ENCODE data around the gene SQSTM1.
"Not testable (repeated sequence)": the region's sequence is repeated elsewhere in the genome, so short reads cannot be mapped to it uniquely, and the experiment has no call there.

SQSTM1 gene

DNA sequence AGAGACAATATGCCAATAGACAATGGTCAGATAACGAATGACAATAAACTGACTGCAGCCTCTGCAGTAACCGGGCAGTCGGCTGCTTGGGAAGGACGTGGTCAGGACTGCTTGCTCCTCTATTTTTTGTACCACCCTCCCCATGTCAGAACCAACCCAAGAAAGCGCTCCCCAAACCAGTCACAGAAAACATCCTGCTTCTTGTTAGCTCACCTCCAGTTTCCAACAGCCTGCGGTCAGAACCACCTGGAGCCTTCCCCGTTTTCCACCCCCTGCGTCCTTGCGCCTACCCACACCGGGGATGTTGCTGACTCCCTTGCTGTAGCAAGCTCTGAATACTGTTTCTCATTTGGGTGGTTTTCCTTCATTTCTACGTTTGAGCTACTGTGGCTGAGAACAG, 39.6 kb downstream of the SQSTM1 start:
- DNase-seq: no peak

- DNase-seq: no peak
Observed at GRCh38 chr5:179862296-179862695, 41.6 kb downstream of the SQSTM1 start.

DNA sequence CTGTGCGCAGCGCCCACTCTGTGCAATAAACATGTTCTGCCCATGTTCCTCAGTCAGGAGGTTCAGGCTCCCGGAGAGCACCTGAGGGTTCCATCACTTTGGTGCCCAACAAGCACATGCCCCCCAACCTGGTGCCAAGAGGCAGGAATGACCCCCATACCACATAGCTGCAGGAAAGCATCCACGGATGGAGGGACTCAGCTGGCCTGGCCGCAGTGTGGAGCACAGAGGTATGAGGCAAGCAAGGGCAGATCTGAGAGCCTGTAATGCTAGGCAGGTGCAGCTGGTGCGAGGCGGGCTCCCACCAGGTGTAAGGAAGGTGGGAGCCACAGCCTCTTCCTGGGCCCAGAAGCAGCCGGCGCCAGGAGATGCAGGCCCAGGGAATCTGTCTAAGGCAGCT, 42.2 kb downstream of the SQSTM1 start:
- no peak for DNase-seq

DNA sequence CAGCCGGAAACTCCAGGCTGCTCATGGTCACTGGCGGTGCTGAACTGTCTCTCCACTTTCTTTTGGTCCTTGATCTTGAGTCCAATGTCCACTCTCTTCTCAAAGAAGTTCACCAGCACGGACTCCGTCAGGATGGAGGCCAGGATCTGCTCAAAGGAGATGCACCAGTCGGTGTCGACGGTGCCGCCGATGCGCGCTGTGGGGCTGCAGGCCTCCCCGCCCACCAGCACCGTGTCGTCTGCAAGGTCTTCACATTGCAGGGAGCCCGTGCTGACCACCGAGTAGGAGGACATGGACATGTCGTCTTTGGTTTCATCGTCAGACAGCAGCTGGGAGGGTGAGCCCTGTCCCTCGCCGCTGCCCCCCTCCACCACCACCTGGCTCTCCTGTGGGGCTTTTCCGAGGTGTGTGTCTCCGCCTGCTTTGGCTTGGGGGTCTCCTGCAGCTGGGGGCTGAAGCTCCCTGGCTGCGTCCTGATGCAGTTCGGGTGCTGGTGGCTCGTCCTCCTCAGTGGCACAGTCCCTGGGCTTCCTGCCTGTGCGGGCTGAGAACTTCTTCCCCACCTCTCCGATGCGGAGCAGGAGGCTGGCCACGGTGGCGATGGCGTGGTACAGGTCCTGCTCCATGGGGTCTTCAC, 42.9 kb downstream of the SQSTM1 start:
- DNase-seq: no peak

DNA sequence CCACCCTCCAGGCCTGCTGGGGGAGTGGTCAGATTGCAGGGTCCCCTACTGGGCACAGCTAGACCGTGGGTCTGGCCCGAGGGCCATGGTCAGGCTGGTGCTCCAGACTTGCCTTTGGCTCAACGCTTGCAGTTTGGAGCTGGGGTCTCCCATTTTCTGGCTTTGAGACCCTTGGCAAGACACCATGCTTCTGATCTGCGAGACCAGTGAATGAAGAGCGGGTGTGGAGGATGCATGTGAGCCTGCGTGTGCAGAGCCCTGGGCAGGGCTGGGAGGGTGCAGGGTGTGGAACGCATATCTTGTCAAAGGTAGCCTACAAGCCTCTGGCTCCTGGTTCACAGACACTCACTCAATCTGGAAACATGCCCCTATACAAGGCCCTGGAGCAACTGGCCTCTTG, 44.0 kb downstream of the SQSTM1 start:
- no peak for DNase-seq

- no peak for DNase-seq
Observed at GRCh38 chr5:179865491-179866240, 45.0 kb downstream of the SQSTM1 start.

- DNase-seq: peak; percentile 51
Observed at GRCh38 chr5:179866241-179867078, 45.8 kb downstream of the SQSTM1 start.

GRCh38 chr5:179867079-179867465, 46.4 kb downstream of the SQSTM1 start:
- no peak for DNase-seq

DNA sequence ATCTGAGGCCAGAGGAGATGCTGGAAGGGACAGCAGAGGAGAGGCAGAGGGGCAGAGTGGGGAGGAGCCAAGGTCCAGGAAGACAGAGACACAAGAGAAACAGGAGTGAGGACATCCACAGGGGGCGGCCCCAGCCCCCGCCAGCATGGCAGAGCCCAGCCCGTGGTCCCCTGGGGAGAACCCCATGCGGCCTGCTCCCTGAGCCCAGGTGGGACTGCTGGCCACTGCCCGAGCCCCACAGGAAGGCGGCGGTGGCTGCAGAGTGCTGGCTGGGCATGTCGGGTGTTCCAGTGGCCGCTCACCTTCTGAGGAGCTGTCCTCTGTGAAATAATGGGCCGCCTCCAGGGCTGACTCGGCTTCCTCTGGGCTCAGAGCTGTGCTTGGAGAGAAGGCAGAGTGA, 46.8 kb downstream of the SQSTM1 start:
- no peak for DNase-seq

GRCh38 chr5:179868541-179868940, 47.8 kb downstream of the SQSTM1 start:
- no peak for DNase-seq

DNA sequence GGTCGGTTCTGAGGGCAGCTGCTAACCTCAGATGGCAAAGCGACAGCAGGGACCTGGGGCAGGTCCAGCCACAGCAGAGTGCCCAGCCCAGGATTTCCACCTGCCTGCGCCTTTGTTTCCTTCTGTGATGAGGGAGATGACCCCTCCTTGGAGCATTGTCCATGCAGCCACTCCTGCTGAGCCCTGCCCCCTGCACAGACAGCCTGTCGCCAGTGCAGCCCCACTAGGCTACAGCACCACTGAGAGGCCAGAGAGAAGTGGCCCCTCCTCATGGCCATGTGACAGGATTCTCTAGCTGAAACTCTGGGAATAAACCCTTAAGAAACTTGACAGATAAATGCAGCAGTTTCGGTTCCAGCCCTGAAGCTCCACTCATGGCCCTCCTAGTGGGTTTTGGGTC, 48.4 kb downstream of the SQSTM1 start:
- DNase-seq: no peak

- no peak for DNase-seq
Observed at GRCh38 chr5:179869641-179870402, 49.1 kb downstream of the SQSTM1 start.

DNA sequence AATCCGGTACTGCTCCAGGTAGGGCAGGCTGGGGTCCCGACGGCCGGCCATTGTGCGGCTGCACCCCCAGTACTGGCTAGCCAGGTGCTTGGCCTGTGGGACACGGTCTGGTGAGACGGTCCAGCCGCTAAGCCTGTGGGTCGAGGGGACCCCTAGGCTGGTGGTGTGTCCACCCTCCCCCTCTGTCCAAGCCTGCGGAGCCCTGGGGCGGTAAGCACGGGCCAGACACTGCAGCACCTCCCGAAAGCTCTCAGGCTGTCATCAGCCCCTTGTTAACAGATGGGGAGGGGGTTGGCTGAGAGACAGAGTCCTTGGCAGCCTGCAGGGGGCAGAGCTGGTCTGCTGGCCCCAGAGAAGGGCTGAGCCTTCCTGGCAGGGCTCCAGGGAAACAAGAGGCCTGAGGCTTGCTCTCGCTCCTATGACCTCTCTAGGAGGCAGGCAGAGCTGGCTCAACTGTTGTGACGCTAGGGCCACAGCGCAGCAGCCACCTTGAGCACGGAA, 49.7 kb downstream of the SQSTM1 start:
- DNase-seq: no peak

DNA sequence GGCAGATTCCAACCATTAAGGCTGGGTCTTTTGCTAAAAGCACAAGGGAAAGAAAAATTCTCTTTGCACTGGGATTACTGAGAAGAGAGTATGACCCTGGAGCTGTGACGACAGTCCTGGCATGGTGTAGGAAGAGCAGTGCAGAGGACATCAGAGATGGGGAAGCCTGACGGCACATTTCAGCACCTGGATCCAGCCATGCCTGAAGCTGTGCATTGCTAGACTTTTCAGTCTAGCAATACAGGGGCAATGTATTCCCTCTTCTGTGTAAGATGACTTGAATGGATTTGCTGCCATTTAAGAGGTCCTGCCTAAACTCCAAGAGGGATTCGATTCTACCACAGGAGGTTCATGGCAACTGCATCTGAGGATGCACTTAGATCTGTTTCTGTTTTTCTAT, 50.2 kb downstream of the SQSTM1 start:
- DNase-seq: no peak

DNA sequence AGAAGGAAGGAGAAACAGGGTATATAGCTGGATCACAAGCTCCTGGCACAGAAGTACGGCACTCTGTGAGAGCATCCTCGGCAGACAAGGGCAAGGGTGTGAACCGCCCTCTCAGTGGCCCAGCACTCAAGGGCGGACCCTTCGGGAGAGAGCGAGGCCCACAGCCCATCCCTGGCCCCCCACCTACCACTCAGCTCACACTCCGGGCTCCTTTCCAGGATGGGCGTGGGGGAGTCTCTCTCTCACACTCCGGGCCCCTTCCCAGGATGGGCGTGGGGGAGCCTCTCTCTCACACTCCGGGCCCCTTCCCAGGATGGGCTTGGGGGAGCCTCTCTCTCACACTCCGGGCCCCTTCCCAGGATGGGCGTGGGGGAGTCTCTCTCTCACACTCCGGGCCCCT, 50.8 kb downstream of the SQSTM1 start:
- DNase-seq: not testable (repeated sequence)

GRCh38 chr5:179872055-179872827, 51.5 kb downstream of the SQSTM1 start:
- no peak for DNase-seq

GRCh38 chr5:179872828-179873575, 52.3 kb downstream of the SQSTM1 start:
- no peak for DNase-seq

- no peak for DNase-seq
Observed at GRCh38 chr5:179873588-179874110, 52.9 kb downstream of the SQSTM1 start.

DNA sequence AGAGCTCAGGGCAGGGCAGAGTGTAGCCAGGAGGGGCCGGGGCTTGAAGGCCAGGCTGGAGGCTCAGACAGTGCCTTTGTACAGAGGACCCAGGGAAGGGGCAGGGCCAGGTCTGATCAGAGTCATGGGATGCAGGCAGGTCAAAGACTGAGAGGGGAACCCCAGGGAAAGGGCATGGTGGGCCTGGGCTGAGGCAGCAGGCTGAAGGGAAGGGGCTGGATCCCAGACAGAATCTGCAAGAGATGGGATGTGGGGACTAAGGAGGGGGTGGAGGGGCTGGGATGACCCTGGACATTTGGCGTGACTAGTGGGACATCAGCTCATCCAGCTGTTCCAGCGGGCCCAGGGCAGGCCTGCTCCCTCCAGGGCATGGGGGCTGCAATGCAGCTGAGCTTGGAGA, 53.4 kb downstream of the SQSTM1 start:
- no peak for DNase-seq

DNA sequence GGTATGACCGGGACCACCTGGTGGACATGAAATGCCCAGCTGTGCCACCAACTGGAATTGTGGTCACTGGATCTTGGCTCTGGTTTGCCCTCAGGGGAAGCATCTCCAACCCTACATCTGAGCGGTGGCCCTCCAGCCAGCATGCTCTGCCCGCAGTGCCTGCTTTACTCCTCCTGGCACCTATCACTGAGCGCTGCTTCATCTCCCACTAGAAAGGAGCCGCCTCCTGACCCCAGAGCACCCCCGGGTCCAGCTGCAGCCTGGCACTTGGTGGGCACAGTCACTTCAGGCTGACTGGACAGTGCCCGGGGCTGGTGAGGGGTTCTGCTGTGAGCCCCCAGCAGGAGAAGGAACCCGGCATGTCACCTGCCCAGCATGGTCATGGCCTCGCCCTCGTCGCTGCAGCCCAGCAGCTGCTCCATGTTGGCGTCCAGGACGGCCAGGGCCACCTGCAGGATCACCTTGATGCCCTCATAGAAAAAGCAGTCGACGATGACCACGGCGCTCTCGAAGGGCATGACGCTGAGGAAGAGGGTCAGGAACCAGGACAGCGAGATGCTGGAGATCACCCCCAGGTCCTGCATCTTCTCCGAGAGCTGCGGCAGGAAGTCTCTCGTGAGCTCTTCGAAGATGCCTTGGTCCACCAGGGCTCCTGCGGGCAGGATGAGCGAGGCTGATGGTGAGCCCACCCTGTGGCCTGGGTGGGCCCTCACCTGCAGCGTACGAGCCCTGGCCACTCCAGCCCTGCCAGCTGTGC, 54.0 kb downstream of the SQSTM1 start:
- no peak for DNase-seq

Data from activated CD4-positive, alpha-beta T cell treated with anti-CD3 and anti-CD28 coated beads, Interleukin-2, amount 50 U/mL, for 16 hours (primary cell).